HUDEP-2 (cell line): ENCODE measurements around the gene FAM20C.

Experiments used
- DNase-seq, 76 experiments: peaks; one replicate each; lab custom pipeline; 2025; ENCODE audit not compliant: unreplicated experiment in 76 of 76; lab: John Stamatoyannopoulos, UW

The FAM20C gene

DNA sequence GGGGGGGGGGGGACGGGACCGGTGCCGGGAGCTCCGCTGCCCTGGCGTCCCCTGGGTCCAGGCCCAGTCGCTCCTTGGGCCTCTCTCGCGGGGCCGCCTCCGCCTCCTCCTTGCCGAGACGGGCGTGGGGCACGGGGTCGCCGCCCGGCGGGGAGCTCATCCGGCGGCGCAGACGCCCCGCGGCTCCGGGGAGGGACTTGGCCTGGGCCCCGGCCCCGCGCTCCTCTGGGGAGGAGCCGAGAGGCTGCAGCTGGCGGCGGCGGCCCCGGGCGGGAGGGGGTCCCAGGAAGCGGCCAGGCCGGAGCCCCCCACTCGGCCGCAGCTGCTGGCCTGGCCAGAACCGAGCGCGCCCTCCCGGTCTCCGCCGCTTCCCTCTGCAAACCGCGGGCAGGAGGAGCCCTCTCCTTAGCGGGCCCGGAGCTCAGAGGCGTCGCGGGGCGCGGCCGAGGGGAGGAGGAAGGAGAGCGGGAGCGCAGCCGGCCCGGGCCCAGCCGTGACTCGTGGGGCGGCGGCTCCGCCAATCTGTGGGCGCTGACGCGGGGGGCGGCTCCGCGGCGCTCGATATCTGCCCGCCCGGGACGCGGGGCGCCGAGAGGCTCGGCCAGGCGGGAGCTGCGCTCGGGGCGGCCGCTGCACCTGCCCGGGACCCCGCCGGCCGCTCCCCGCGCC, at the start of gene FAM20C:
Gene FAM20C, plus strand, starts transcription at position 591 of the 669 bp plus-strand sequence. CDS start 629 bp downstream, outside the sequence.
- DNase-seq = peak in 22 of 76 experiments; percentile 7 to 44 (median 20)

GRCh38 chr7:143145-143751, 49.1 kb upstream of the FAM20C start:
- no peak for DNase-seq

DNA sequence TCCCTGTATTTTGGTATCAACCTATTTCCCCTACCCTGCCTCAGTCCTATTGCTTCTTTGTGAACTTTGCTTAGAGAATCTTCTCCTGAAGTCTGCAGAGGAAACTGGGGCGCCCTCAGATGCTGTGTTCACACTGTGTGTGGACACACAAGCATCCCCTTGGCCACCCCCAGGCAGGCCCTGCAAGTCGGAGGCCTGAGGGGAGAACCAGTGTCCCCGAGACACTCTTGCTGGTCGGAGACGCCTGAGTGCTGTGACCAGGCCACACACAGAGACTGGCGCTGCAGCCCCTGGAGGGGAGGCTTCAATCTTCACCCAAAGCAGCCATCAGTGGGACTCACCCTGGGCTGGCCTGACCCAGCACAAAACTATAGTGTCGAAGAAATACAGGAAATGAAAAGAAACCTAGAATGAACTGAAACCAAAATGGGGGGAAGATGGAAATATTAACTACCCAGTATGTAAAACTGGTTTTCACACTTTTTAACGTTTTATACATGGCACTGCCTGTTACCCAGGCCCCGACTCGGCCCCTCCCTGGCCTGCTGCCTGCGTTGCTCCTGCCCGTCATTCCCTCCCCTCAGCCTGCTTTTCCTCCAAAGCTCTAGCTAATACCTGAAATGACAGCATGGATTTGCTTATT, 48.4 kb upstream of the FAM20C start:
- DNase-seq = no peak

GRCh38 chr7:144454-144826, 47.9 kb upstream of the FAM20C start:
- DNase-seq = no peak

DNA sequence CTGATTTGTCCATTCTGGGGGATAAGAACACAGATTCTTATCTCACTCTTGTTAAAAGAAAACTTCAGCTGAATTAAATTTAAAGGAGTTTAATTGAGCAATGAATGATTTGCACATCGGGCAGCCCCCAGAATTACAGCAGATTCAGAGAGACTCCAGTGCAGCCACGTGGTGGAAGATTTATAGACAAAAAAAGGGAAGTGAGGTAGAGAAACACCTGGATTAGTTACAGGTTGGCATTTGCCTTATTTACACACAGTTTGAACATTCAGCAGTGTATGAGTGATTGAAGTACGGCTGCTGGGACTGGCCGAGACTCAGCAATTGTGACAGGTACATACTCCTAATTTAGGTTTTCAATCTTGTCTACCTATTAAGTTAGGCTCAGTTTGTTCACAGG, 46.5 kb upstream of the FAM20C start:
- DNase-seq = no peak

- DNase-seq = no peak
These were observed 43.8 kb upstream of the FAM20C start for GRCh38 chr7:148543-148931.

DNA sequence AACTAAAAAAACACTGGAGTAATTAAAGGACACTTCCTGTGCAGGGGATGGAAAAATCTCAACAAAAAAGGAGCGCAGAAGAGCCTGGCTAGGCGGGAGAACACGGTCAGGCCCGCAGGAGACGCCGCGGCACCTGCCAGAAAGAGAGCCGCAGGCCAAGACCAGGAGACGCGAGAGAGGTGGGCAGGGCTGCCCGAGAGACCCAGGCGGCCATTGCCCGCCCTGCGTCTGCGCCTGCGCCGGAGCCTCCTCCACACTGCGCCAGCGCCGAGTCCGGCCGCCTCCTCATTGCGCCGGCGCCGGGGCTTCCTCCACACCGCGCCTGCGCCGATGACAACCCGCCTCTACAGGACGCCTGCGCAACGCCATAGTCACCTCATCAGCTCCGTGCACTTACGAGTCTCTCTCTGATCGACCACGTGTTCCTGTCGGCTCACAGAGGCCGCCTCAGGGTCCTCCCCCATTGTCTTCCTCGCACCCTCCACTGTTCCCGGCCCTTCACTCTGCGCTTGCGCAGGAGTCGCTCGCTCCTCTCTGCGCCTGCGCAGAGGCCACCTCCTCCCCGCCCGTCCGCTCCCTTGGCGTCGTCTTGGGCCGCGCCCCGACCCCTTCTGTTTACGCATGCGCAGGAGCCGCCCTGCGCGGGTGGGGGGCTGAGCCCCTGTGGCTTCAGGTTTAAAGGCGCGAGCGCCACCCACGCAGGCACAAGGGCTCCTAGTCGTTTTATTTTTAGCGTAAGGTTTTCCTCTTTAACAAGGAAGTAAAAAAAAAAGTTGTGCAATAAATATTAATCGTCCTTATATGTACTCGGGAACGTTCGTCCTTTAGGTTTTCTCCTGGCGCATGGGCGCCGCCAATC, 43.2 kb upstream of the FAM20C start:
- DNase-seq = peak; percentile 64 to 100 (median 98)

GRCh38 chr7:149791-150636, 42.4 kb upstream of the FAM20C start:
- DNase-seq = peak in 39 of 76 experiments; percentile 5 to 91 (median 40)

DNA sequence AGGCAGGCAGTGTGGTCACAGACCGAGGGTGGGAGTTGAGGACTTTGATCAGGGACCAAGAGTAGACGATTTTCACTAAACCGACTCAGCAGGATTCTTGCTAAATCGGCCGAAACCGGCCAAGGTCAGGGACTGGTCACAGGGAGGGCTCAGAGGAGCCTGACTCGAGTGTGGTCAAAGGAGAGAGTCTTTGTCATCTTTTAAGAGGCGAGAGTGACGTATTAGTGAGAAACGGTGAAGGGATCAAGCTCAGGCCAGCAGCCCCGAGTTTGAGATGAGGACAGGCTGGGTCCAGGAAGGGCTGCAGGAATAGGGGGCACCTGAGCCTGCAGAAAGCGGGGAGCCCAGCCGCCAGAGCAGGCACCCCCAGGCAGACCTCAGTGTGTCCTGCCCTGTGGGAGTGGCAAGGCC, 41.6 kb upstream of the FAM20C start:
- no peak for DNase-seq

GRCh38 chr7:151346-152050, 40.9 kb upstream of the FAM20C start:
- DNase-seq = no peak

DNA sequence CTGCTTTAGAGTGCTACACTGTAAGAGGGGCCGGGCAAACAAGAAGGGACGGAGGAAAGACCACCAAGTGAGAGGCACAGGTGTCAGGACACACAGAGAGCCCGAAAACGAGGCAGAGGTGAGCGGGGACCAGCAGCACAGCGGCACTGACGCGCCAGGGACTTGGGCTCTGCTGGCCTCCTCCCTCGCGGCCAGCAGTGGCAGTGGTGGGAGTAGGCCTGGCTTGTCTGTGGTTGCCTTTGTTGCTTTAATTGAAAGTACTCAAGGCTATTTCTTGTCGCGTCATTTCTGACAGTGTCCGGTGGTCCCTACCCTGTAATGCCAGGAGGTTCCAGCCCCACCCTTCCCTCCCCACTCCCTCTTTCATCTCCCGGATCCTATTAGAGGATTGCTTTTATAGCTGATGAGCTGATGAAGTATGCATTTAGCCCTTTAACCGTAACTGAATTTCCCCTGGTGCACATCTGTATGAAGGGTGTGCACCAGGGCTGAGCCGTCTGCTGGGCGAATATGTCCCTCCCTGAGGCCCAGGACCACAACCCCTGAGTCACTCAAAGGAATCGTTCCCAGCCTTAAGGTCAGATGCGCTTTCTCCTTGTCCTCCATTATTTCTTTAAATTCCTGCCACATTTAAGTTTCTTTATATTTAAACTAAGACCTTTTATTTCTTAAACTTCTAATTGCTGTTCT, 39.5 kb upstream of the FAM20C start:
- DNase-seq = no peak

- no peak for DNase-seq
These were observed 38.8 kb upstream of the FAM20C start for GRCh38 chr7:153604-154003.

DNA sequence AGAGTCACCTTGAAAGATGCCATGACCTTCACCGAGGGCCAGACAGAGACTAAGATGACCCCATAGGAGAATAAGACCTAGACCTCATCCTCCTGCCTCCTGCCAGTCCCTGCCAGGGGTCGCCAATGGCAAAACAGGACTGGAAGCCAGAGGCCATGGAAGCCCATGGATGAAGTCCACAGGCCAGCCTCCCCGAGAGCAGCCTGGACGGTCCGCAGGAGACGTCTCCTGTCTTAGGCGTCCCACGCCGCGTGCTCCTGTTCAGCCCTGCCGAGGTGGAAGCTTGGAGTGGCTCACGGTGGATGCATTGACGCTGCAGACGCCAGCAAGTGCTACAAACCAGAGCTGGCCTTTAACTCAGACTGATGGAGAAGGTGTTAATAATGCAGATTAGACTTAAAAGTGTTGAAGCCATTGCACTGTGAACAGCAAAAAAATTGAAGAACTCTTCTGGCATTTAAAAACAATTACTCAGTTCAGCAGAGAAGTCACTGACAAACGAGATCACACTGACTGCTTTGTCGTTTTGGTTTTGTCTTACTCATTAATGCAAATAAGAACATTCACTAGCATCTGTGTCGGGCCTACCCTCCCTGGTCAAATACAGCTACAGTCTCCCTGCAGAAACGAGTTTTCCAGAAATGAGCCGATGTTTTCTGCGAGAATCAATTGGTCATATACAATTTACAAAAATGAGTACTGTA, 38.1 kb upstream of the FAM20C start:
- DNase-seq = no peak

DNA sequence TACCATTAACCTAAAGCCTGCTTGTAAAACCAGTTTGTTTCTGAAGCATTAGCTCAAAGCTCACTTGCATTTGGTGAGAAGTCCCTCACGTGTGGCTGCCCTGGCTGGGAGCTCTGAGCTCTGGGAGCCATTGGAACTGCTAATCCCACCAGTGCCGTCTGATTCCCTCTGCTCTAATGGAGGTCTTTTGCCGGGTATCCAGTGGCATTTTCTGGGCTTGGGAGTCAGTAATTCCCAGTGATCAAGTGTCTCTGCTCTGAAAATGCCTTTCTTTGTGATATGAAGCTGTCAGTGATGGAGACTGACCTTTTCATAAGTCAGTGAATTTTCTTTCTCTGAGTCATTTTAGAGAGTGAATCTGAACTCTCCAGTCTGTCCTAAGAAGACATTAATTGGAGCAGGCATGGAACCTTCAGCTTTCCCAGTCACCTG, 36.9 kb upstream of the FAM20C start:
- DNase-seq = no peak

- no peak for DNase-seq
These were observed 36.0 kb upstream of the FAM20C start for GRCh38 chr7:156111-157007.

DNA sequence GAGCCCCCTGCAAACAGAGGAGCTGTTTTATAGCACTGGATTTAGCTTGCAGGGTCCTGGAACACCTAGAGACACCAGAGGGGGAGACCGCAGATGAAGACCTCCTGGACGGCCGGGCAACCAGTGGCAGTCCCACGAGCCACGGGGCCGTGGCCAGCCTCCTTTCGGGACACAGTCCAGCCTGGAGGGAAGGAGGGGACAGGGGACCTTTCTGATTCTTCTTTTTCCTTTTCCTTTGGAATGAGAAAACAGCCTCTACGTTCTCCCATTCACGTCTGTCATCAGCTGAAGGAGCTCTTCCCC, 35.4 kb upstream of the FAM20C start:
- DNase-seq = no peak

DNA sequence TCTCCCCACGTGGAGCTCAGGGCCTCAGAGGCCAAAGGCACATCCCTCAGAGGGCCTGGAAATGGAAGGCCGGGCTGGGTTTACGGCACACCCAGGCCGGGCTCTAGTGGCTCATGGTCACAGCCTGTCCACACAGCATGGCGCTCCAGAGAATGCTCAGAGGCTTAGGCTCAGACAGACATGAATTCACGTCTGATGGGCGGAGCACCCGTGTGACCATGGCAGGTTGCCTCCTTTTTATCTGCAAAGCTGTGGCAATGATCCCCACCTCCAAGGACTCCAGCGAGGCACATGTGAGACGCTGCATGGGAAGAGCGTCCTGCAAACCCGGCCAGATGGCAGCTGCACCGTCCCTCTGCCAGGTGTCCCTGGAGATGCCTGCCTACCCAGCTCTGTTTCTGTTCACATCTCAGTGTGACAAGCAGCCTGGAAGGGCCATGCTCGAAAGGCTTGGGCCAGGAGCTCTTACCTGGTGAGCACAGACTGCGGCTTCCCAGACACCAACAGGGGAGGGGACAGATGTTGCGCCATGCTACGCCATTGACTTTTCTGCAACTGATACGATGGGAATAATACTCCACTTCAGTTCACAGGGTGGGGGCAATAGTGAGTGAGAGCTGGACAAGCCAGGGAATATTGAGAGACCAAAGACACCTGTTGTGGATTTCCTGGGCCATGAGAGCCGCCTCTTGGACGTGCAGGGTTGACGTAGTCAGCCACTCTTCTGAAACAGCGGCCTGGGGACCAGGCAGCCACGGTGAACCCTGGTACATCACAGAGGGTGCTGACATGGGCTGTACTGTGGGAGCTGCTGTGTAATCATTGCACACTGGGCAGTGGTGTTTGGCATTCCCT, 34.4 kb upstream of the FAM20C start:
- no peak for DNase-seq
